Measurements from ENCODE around the gene GNB1.

GNB1 gene

GRCh38 chr1:1825217-1825616 is 65.7 kb downstream of the GNB1 start:
- no peak for DNase-seq (ENCODE audit: low read depth)

GRCh38 chr1:1819762-1820161 is 71.1 kb downstream of the GNB1 start:
- DNase-seq (ENCODE audit: low read depth), result no peak

DNA sequence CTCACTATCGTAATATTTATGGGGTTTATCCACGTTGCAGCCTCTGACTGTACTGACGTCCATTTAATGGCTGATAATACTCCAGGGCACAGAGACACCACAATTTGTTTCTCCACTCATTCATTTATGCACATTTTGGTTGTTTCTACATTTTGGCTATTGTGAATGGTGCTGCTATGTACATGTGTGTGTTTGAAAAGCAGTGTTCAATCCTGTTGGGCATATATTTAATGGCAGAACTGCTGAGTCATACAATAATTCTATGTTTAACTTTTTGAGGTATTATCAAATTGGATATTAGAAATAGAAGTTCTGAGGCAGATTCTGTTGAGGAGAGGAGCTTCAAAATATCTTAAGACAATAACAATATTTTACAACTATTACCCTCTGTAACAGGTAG is 73.7 kb downstream of the GNB1 start:
- no peak for DNase-seq (ENCODE audit: low read depth)

GRCh38 chr1:1815606-1816281 is 75.1 kb downstream of the GNB1 start:
- DNase-seq (ENCODE audit: low read depth), result no peak

DNA sequence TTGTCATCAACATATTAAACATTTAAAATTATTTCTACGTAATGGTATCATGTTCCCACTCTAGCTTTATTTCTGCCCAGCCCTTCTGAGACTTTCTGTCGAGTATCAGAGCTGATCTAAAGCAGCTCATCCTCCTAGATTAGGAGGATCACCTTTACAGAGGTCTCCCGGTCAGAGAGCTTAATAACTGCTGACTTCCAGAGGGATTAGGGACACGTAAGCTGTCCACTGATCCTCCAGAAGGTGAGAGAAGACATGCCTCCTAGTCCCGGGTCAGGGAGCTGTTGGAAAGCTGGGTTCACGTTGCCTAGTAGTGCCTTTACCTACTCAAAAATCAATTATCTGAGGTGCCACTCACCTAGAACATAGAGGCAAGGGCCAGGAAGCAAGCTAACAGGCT is 81.4 kb downstream of the GNB1 start:
- DNase-seq (ENCODE audit: low read depth), result no peak

GRCh38 chr1:1808206-1808605 is 82.7 kb downstream of the GNB1 start:
- DNase-seq (ENCODE audit: low read depth), result no peak

DNA sequence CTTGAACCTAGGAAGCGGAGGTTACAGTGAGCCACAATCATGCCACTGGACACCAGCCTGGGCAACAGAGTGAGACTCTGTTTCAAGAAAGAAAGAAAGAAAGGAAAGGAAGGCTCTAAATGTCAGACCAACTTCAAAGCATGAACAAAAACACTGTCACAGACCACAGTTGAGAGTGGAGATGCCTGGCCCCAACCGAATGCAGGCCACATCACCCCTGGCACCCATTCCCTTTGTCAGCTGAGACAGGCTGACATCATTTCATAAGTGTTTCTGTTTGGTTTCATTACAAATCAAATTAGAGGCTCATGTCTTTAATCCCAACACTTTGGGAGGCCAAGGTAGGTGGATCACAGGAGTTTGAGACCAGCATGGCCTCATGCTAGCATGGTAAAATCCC is 84.0 kb downstream of the GNB1 start:
- no peak for DNase-seq (ENCODE audit: low read depth)

DNA sequence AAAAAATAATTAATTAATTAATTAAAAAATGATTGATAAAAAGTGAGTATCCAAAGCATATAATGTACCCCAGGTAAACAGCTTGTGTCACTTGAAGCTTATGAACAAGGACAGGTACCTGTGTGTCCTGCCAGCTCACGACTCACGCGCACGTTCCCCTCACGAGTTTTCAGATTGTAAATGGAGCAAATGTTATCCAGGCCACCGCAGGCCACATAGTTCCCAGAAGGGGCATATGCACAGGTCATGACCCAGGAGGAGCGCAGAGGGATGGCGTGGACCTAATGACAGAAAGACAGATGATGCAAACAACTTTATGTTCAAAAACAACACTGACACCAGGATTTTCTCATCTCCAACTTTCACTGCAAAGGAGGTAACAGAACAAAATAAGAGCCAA is 86.6 kb downstream of the GNB1 start:
- no peak for DNase-seq (ENCODE audit: low read depth)

DNA sequence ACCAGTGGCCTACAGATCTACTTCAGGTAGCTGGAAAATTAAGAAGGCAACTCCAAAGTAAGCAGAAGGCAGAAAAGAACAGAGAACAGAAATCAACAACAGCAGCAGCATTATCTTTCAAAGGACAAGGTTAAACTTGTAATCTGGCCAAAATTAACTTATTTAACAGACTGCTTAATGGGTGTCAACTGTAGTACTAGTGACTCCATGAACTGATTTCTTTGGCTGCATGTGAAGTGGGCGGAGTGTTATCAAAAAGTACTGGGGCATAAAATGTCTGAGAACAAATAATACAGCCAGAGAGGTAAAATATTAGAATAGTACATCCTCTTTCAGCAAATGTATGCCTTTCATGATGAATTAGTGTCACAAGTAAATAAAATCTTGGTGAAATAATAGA is 88.0 kb downstream of the GNB1 start:
- DNase-seq (ENCODE audit: low read depth), result no peak

DNA sequence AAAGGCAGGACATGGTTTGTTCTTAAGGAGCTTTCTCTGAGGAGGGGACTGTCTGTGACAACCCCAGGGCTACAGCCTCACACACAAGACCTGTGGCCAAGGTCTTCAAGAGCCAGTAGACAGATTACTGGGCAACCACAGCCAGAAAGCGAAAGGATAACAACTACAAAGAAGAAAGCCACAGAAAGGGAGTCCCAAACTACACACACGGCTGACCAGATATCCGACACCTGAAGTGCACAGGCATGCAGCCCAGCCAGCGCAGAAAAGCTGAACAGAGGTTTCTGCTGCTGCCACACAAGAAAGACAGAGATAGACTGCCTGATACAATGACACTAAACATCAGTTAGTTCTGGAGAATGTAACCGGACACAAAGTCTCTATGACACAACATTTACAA is 91.2 kb downstream of the GNB1 start:
- no peak for DNase-seq (ENCODE audit: low read depth)

- no peak for DNase-seq (ENCODE audit: low read depth)
These were observed 93.1 kb downstream of the GNB1 start for GRCh38 chr1:1797731-1798341.

DNA sequence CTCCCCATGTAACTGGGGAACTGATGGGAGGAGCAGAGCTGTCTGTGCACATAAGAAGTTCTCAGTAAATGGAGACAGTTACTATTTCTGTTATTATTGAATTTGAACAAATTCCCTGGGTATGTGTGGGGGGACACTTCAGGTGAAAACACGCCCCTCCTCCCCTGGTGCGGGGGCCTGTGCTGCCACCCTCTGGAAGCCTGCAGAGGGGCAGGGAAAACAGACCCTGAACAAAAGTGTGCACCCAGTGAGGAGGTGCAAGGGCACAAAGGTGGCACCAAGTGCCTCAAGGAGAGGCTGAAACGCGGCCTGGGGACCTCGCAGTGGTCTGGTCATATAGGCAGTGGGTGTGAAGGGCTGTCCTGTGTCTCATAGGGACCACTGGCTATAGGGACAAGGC is 94.4 kb downstream of the GNB1 start:
- DNase-seq (ENCODE audit: low read depth), result no peak

GRCh38 chr1:1794999-1795398 is 95.9 kb downstream of the GNB1 start:
- no peak for DNase-seq (ENCODE audit: low read depth)

DNA sequence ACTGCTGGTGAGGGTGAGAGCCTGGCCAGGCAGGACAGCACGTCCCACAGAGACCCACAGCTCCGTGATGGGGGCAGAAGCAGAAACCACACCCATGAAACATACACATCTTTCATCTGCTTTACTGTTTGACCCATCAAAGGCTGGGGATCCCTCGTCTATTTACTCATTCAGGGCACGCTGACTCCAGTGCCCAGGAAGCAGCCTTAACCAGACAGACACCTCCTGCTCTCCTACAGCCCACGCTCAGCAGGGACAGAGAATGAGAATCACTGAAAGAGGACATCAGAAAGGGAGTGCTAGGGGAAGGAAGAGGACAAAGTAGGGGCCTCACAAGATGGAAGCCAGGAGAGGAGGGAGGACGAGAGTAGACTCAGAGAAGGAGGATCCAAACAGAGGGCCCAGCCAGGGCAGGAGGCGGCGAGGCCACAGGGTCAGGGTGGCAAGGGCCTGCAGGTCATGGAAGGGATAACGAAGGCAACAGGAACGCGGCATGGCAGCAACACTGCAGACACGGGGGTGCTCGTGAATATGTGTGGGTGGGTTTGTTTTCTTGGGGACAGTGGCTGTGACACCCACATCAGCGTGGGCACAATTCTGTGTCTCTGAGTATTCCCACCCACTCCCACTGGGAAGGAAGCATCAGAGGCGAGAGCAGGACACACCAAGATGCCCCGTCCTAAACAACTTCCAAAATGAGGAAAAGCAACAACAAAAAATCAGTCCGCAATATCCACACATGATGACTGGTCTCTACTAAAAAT is 97.2 kb downstream of the GNB1 start:
- DNase-seq (ENCODE audit: low read depth), result no peak

DNA sequence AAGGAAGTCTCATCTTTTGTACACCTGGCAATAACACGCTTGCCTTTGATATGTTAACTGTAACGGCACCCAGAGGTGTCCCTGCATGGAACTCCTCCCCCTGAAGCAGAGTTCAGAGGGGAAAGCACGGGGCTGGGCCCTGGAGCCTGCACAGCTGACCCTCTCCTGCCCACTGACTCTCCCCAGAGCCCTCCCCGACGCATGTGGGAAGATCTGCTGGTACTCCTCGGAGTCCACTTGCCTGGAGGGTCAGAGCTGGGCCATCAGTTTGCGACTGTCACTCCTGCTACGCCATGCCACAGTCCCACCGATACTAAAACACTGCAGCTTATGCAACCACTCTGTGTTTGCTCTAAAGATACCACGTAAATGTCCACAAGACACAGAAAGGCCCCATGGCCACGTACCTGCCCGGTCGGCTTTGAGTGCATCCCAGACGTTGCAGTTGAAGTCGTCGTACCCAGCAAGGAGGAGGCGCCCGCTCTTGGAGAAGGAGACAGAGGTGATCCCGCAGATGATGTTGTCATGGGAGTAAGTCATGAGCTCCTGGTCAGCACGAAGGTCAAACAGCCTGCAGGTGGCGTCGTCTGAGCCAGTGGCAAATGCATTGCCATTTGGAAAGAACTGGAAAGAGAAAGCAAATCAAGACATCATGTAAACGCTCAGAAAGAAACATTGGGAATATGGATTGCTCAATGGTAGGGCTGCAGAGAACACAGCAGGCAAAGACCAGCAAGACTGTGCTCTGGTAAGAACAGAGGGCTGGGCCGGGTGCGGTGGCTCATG is 102.0 kb downstream of the GNB1 start:
- no peak for DNase-seq (ENCODE audit: low read depth)

DNA sequence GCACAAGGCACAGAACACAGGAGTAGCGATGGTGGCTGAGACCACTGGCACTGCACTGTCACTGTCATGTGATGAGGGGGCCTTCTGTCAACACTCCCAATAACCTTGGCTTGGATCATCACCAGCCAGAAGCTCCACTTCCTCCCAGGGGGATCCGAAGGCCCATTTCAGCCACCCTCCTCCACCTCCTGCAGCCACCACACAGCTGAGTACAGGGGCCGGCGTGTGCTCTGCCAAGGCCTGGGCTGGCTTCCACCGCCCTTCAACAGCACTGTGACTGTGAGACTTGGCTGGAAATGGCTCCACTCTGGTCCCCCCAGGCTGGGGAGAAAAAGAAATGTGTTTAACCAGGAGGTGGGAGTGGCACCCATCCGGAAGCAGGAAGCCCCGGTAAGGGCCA is 102.8 kb downstream of the GNB1 start:
- DNase-seq (ENCODE audit: low read depth), result no peak

DNA sequence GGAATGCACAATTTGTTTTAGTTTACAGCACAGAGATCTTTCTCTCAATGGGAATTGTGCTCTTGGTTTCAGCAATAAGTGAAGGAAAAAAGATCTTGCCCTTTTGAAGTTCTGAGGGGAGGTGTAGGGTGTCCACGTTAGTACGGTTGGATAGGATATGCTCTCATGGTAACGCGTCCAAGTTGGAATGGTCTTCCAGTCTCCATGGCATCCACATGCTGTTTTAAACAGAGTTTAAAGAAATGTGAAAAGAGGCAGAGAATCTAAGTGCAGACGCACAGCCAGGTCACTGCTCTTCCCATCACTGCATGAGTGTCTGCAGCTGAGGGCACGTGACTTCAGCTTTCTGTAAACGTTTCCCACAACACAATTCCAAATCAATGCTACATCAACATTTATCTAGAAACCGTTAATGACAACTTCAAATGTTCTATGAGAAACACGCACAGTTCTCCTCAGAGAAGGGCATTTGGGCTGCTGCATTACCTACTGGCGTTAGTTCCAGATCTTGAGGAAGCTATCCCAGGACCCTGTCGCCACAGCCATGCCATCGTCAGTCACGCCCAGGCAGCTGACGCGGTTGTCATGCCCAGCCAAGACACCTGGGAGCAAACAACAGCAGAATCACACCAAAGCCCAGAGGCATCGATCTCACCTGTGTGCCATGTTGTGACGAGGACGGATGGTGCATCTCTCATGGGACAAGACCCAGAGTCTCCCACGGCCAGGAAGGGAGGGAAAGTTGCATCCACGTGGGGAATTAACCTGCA is 103.9 kb downstream of the GNB1 start:
- no peak for DNase-seq (ENCODE audit: low read depth)

GRCh38 chr1:1785666-1786065 is 105.2 kb downstream of the GNB1 start:
- DNase-seq (ENCODE audit: low read depth), result no peak

DNA sequence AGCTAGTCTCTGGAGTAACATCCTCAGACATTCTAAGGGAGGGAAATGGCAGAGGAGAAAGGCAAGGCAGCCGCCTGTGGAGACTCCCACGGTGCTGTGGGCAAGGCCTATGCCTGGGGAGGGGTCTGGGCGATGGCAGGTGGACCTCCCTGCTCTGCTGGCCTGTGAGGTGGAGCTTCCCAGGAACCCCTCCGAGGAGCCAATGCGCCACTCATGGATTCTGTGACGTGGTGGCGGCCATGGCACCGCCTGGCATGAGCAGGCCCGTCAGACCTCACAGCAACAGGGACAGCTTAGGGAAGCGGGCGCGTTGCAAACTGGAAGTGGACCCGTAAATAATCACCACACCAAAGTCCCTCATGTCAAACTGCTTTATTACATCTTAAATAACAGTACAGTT is 106.0 kb downstream of the GNB1 start:
- DNase-seq (ENCODE audit: low read depth), result no peak

DNA sequence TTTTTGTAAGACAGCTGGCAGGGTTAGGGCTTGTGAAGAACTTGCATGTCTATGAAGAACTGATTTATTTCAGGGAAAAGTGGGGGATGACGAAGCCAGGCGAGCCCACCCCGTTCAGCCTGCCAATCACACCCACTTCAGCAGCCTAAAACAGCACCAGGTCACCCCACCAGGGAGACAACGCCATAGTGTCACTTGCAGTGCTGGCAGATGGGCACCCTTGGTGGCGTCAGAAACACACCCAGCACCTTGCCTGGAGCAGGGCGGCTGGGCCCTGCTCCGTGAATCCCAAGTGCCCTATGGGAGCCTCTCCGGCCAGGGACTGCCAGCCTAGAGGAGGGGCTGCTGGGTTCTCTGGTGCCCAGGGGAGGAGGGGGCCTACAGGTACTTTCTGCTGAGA is 107.6 kb downstream of the GNB1 start:
- no peak for DNase-seq (ENCODE audit: low read depth)

DNA sequence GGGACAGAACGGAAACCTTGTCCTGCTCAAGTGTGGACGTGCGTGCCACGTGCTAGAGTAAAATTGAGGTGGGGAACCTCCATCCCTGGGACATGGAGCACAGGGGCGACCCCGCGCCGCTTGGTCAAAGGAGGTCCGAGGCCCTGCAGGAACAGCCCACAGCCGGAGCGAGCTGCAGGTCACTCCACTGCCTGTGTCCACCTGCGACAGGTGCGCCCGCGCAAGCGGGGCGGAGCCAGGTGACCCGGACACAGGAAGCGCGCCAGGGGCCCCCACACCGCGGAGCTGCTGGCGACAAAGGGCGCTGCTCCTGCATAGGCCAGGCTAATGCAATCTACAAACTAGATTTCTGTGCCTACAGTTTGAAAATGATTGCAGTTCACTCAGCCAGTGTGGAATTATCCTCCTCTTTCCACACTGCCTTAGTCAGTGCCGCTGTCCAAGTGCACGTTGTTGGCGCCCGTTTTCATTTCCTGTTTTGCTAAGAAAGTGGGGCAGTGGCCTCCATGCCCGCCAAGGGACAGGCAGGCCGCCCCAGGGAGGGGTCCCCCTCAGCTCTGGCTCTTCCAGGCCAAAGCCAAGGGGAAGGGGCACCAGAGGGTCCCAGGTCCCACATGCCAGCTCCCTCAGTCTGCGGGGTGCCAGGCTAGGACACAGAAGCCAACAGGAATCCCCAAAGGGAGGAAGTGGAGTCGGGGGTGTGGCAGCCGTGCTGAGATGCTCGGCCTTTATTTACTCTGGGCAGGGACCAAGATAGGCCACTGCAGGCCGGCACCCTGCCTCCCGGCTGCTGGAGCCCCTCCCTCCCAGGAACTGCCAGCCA is 108.3 kb downstream of the GNB1 start:
- no peak for DNase-seq (ENCODE audit: low read depth)
